ENCODE data around the gene SHMT2. TPM values are rescaled to one million over a fixed set of nuclear protein-coding genes. Genes with fewer than 3 reads are reported as not detected.

The SHMT2 gene
- total and polyA plus RNA-seq, 3 donors from 2014 or later = 24.8 to 33.9 (median 25.9) TPM

DNA sequence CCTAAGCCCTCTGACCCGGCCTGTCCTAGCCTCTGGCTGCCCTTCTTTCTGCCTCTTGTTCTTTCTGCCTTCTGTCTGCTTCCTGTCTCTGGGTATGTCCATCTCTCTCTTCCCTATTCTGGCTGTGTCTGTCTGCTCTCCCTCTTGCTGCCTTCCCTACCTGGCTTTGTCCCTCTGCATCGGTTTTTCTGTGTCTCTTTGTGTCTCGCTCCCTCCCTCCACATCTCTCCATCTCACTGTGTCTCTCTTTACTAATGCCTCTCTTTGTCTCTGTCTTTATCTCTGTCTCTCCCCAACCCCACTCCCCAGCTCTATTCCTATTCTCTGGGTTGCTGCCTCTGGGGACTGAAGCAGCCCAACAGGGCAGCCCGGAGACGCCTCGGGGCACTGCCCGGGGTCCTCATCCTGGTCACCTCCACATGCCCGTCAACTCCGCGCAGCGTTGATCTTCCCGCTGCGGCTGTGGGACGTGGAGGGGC lies 10.1 kb downstream of the SHMT2 start:
- H3K9me3 ChIP-seq = no peaks in the 10 kb centered on the region
- intact Hi-C loops (cut with DNase I; ENCODE audit: low total_unique reads) = no loop called here
- no peak for TF ChIP-seq POLR2A (IDR thresholded peaks at IDR 0.05)
- TF ChIP-seq, protein P1, sequence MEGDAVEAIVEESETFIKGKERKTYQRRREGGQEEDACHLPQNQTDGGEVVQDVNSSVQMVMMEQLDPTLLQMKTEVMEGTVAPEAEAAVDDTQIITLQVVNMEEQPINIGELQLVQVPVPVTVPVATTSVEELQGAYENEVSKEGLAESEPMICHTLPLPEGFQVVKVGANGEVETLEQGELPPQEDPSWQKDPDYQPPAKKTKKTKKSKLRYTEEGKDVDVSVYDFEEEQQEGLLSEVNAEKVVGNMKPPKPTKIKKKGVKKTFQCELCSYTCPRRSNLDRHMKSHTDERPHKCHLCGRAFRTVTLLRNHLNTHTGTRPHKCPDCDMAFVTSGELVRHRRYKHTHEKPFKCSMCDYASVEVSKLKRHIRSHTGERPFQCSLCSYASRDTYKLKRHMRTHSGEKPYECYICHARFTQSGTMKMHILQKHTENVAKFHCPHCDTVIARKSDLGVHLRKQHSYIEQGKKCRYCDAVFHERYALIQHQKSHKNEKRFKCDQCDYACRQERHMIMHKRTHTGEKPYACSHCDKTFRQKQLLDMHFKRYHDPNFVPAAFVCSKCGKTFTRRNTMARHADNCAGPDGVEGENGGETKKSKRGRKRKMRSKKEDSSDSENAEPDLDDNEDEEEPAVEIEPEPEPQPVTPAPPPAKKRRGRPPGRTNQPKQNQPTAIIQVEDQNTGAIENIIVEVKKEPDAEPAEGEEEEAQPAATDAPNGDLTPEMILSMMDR (IDR thresholded peaks at IDR 0.05) = no peak
- WGBS, 2 donors = 3 to 4% methylated on average over 11 to 14 of the region's 14 CpGs
- H3K27ac ChIP-seq = no peak overlapping the region
- no peak for DNase-seq
- H3K27me3 ChIP-seq = no peaks in the 10 kb centered on the region
- peaks cover 34% of the 10 kb centered on the region for H3K4me1 ChIP-seq
- H3K4me3 ChIP-seq = peak overlapping the region; percentile 1 to 43
- no peaks in the 10 kb centered on the region for H3K36me3 ChIP-seq (ENCODE audit: low read depth, missing control alignments)

GRCh38 chr12:57240066-57240921 lies 10.8 kb downstream of the SHMT2 start:
- WGBS, 2 donors = 1 to 4% methylated on average over 29 to 72 of the region's 72 CpGs
- DNase-seq = no peak
- Histone ChIP-seq H3K27me3 (no peaks in the 10 kb centered on the region), H3K4me3 (peak overlapping the region; percentile 1 to 43), H3K36me3 (ENCODE audit: low read depth, missing control alignments) (no peaks in the 10 kb centered on the region), H3K4me1 (peaks cover 34% of the 10 kb centered on the region), H3K27ac (no peak overlapping the region), H3K9me3 (no peaks in the 10 kb centered on the region)
- intact Hi-C loops (cut with DNase I; ENCODE audit: low total_unique reads) = no loop called here
- TF ChIP-seq, protein P1 (IDR thresholded peaks at IDR 0.05) = no peak
- no peak for TF ChIP-seq POLR2A (IDR thresholded peaks at IDR 0.05)

DNA sequence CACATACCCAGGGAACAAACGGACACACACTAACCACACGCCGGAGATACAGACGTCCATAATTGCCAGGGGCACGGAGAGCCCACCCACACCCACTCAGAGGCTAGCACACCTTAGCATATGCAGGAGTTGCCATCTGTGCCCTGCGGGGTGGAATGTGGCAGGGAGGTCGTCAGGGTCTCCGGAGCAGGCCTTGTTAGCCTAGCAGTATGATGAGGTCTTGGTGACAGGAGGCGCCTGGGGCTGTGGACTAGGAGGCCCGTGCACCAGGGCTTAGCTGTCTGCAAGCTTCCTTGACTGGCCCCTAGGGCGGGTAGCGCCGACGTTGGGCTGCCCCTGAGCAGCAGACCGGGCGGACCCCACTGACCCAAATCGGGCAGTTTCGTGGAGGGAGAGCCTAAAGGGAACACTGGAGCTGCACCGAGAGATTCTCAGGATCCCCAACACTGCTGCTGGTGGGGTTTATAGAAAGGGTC lies 11.5 kb downstream of the SHMT2 start:
- Histone ChIP-seq H3K27me3 (no peaks in the 10 kb centered on the region), H3K4me3 (no peak overlapping the region), H3K4me1 (peaks cover 34% of the 10 kb centered on the region), H3K36me3 (ENCODE audit: low read depth, missing control alignments) (no peaks in the 10 kb centered on the region), H3K27ac (no peak overlapping the region), H3K9me3 (no peaks in the 10 kb centered on the region)
- DNase-seq = no peak
- TF ChIP-seq, protein P1 (IDR thresholded peaks at IDR 0.05) = no peak
- TF ChIP-seq POLR2A (IDR thresholded peaks at IDR 0.05) = no peak
- intact Hi-C loops (cut with DNase I; ENCODE audit: low total_unique reads) = no loop called here
- 25 to 33% methylated on average over 3 to 16 of the region's 19 CpGs for WGBS, 2 donors

- peaks cover 34% of the 10 kb centered on the region for H3K4me1 ChIP-seq
- intact Hi-C loops (cut with DNase I; ENCODE audit: low total_unique reads) = no loop called here
Measured at GRCh38 chr12:57241402-57242310, 12.1 kb downstream of the SHMT2 start.

More at GRCh38 chr12:57241402-57242310, 12.1 kb downstream of the SHMT2 start:
- Histone ChIP-seq H3K4me3 (no peak overlapping the region), H3K27ac (no peak overlapping the region), H3K36me3 (ENCODE audit: low read depth, missing control alignments) (no peaks in the 10 kb centered on the region), H3K27me3 (no peaks in the 10 kb centered on the region), H3K9me3 (no peaks in the 10 kb centered on the region)
- WGBS, 2 donors = 21 to 28% methylated on average over 46 to 48 of the region's 48 CpGs
- no peak for DNase-seq
- TF ChIP-seq, protein P1 (IDR thresholded peaks at IDR 0.05) = no peak
- TF ChIP-seq POLR2A (IDR thresholded peaks at IDR 0.05) = no peak
